Activated effector memory CD4-positive, alpha-beta T cell treated with Interleukin-2 at 50 U/mL for 16 hours (primary cell): ENCODE measurements around the gene RPS25.
"Not testable (repeated sequence)": the region's sequence is repeated elsewhere in the genome, so short reads cannot be mapped to it uniquely, and the experiment has no call there.

Source experiments
- DNase-seq: peaks from one replicate; pipeline ENCODE4 v3.0.0-alpha.2; 2020

RPS25 gene

GRCh38 chr11:119018074-119018938 is at the start of gene RPS25, which contains the start of gene TRAPPC4:
Gene RPS25 (minus strand): TSS chr11:119018343. CDS start chr11:119018284, 59 bp downstream.
Gene TRAPPC4 (plus strand): TSS chr11:119018766. CDS start chr11:119018796, 30 bp downstream.
- peak; percentile 95 for DNase-seq

GRCh38 chr11:119067371-119068222 is 49.5 kb upstream of the RPS25 start, which contains the start of gene VPS11:
Gene VPS11 (plus strand): TSS chr11:119067818. CDS start chr11:119067824, 6 bp downstream.
- peak; percentile 95 for DNase-seq

- DNase-seq, result peak; percentile 17
These were observed 47.2 kb upstream of the RPS25 start for GRCh38 chr11:119065369-119065768.

- no peak for DNase-seq
These were observed 44.6 kb upstream of the RPS25 start for GRCh38 chr11:119062779-119063178.

- DNase-seq, result no peak
These were observed 43.1 kb upstream of the RPS25 start for GRCh38 chr11:119061256-119061655.

GRCh38 chr11:119059128-119059527 is 41.0 kb upstream of the RPS25 start:
- DNase-seq, result not testable (repeated sequence)

- peak; percentile 98 for DNase-seq
These were observed 39.0 kb upstream of the RPS25 start, which contains the start of gene HYOU1 for GRCh38 chr11:119057000-119057769. Gene HYOU1 (minus strand): TSS chr11:119057205. CDS start chr11:119056160, 1,045 bp downstream.

GRCh38 chr11:119056421-119056999 is 38.4 kb upstream of the RPS25 start:
- DNase-seq, result peak; percentile 36

- DNase-seq, result no peak
These were observed 37.8 kb upstream of the RPS25 start for GRCh38 chr11:119055901-119056300.

- no peak for DNase-seq
These were observed 36.3 kb upstream of the RPS25 start for GRCh38 chr11:119054418-119054817.

GRCh38 chr11:119052163-119052814 is 34.1 kb upstream of the RPS25 start:
- no peak for DNase-seq

GRCh38 chr11:119051440-119052162 is 33.5 kb upstream of the RPS25 start:
- DNase-seq, result no peak

GRCh38 chr11:119049081-119049480 is 30.9 kb upstream of the RPS25 start:
- DNase-seq, result no peak

GRCh38 chr11:119048644-119049043 is 30.5 kb upstream of the RPS25 start:
- DNase-seq, result no peak

- DNase-seq, result no peak
These were observed 29.1 kb upstream of the RPS25 start for GRCh38 chr11:119047205-119047604.

- no peak for DNase-seq
These were observed 28.3 kb upstream of the RPS25 start for GRCh38 chr11:119046489-119046888.

GRCh38 chr11:119044708-119045107 is 26.6 kb upstream of the RPS25 start:
- DNase-seq, result no peak

- no peak for DNase-seq
These were observed 24.8 kb upstream of the RPS25 start for GRCh38 chr11:119042927-119043326.

- no peak for DNase-seq
These were observed 23.8 kb upstream of the RPS25 start for GRCh38 chr11:119041821-119042514.

GRCh38 chr11:119039471-119039870 is 21.3 kb upstream of the RPS25 start:
- DNase-seq, result not testable (repeated sequence)
